Smooth muscle cell (in vitro differentiated cells): ENCODE data around the gene DEPP1. TPM values are rescaled to one million over a fixed set of nuclear protein-coding genes. Genes with fewer than 3 reads are reported as not detected.

Experiments
- DNase-seq: peaks from one replicate; lab custom pipeline; 2025; ENCODE audit not compliant: unreplicated experiment; lab: John Stamatoyannopoulos, UW
- H2AFZ ChIP-seq: fragments of 200-600 bp; sonication (generic); 2 replicates; pipeline ENCODE4 v1.6.0; 2016; ENCODE audit warnings: antibody characterized with exemption, low read depth, mild to moderate bottlenecking
- H3F3A ChIP-seq: fragments of 200-600 bp; sonication (generic); 2 replicates; pipeline ENCODE4 v1.6.0; 2017; ENCODE audit warnings: antibody characterized with exemption, low read depth
- H3K27ac ChIP-seq: fragments of 200-600 bp; sonication (generic); 2 replicates; pipeline ENCODE4 v1.5.1; 2016; ENCODE audit warnings: low read depth, mild to moderate bottlenecking
- H3K27me3 ChIP-seq: fragments of 200-600 bp; sonication (generic); 2 replicates; pipeline ENCODE4 v1.6.1; 2016; ENCODE audit warnings: low read depth, mild to moderate bottlenecking
- H3K36me3 ChIP-seq: fragments of 200-600 bp; sonication (generic); 2 replicates; pipeline ENCODE4 v1.5.1; 2016; ENCODE audit warnings: low read depth
- H3K4me1 ChIP-seq: fragments of 200-600 bp; sonication (generic); 2 replicates; pipeline ENCODE4 v1.5.1; 2016; ENCODE audit warnings: low read depth
- H3K4me2 ChIP-seq: fragments of 200-600 bp; sonication (generic); 2 replicates; pipeline ENCODE4 v1.6.0; 2016; ENCODE audit warnings: mild to moderate bottlenecking
- H3K4me3 ChIP-seq: fragments of 200-600 bp; sonication (generic); 2 replicates; pipeline ENCODE4 v1.5.1; 2016; ENCODE audit warnings: mild to moderate bottlenecking
- H3K79me2 ChIP-seq: fragments of 200-600 bp; sonication (generic); 2 replicates; pipeline ENCODE4 v1.6.0; 2016; ENCODE audit warnings: low read depth, mild to moderate bottlenecking
- H3K9ac ChIP-seq: fragments of 200-600 bp; sonication (generic); 2 replicates; pipeline ENCODE4 v1.6.0; 2016; ENCODE audit warnings: low read depth
- H3K9me3 ChIP-seq: fragments of 200-600 bp; sonication (generic); replicated peaks from 2 replicates; pipeline ENCODE4 v1.5.1; 2016; ENCODE audit warnings: low read depth
- H4K20me1 ChIP-seq: fragments of 200-600 bp; sonication (generic); 2 replicates; pipeline ENCODE4 v1.6.0; 2016; ENCODE audit warnings: low read depth
- WGBS: methylation state at CpG from one replicate; pipeline ENCODE4 v1.1.7; 2016; ENCODE audit warnings: low lambda C conversion rate; 5-methylcytosine and 5-hydroxymethylcytosine counted together
- polyA plus RNA-seq: library from polyadenylated mRNA; unstranded; fragments of >200 nt; fragmentation: Nextera tagmentation; extraction: Ambion mirVana; gene quantifications from 2 replicates; pipeline ENCODE4 v1.2.1, GENCODE V29; 2016
- total RNA-seq: library from RNA; depleted of rRNA; stranded (reverse); fragments of >200 nt; gene quantifications from 2 replicates; pipeline ENCODE4 v1.2.3, GENCODE V29; 2014
- TF ChIP-seq, protein P1 (sequence below): fragments of 200-600 bp; sonication (generic); IDR thresholded peaks from 2 replicates; pipeline ENCODE4 v1.5.1; 2017; ENCODE audit warnings: borderline replicate concordance, mild to moderate bottlenecking, antibody characterized with exemption; ENCODE audit not compliant: insufficient read depth, poor library complexity, severe bottlenecking

The DEPP1 gene
- total and polyA plus RNA-seq, 2 experiments from 2014 or later = 12.9 to 13.2 TPM

DNA sequence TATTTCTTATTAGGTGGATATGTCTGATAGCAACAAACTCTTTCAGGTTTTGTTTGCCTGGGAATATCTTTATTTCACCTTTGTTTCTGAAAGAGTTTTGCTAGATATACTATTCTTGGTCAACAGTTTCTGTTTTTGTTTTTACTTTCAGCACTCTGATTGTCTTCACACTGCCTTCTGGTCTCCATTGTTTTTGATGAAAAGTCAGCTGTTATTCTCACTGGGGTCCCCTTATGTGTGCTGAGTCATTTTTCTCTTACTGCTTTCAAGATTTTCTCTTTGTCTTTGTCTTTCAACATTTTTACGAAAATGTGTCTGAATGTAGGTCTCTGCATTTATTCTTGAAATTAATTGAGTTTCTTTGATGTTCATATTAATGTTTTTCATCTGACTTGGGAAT lies 34.3 kb downstream of the DEPP1 start:
- Histone ChIP-seq H3K36me3 (no peaks in the 10 kb centered on the region), H3K4me2 (no peak overlapping the region)
- TF ChIP-seq, protein P1, sequence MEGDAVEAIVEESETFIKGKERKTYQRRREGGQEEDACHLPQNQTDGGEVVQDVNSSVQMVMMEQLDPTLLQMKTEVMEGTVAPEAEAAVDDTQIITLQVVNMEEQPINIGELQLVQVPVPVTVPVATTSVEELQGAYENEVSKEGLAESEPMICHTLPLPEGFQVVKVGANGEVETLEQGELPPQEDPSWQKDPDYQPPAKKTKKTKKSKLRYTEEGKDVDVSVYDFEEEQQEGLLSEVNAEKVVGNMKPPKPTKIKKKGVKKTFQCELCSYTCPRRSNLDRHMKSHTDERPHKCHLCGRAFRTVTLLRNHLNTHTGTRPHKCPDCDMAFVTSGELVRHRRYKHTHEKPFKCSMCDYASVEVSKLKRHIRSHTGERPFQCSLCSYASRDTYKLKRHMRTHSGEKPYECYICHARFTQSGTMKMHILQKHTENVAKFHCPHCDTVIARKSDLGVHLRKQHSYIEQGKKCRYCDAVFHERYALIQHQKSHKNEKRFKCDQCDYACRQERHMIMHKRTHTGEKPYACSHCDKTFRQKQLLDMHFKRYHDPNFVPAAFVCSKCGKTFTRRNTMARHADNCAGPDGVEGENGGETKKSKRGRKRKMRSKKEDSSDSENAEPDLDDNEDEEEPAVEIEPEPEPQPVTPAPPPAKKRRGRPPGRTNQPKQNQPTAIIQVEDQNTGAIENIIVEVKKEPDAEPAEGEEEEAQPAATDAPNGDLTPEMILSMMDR = no peak

DNA sequence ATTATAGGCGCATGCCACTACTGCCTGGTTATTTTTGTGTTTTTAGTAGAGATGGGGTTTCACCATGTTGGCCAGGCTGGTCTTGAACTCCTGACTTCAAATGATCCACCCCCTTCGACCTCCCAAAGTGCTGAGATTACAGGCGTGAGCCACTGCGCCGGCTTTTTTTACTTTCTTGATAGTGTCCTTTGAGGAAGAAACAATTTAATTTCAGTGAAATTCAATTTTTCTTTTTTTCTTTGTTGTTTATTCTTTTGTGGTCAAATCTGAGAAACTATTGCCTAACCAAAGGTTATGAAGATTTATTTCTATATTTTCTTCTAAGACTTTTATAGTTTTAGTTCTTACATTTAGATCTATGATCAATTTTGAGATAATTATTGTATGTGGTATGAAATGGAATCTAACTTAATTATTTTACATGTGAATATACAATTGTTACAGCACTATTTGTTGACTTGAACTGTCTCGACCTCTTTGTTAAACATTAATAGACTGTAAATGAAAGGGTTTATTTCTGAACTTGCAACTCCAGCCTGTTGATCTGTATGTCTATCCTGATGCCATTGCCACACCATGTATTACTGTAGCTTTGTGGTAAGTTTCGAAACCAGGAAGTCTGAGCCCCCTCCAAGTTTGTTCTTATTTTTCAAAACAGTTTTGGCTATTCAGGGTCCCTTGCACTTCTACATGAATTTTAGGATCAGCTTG lies 38.8 kb downstream of the DEPP1 start:
- TF ChIP-seq, protein P1 = no peak
- Histone ChIP-seq H3K4me1 (no peaks in the 10 kb centered on the region), H3K4me3 (no peak overlapping the region), H3K9ac (no peak overlapping the region), H2AFZ (no peak overlapping the region), H3K4me2 (no peak overlapping the region), H3K27ac (no peak overlapping the region), H3K36me3 (no peaks in the 10 kb centered on the region), H3K27me3 (no peaks in the 10 kb centered on the region), H3F3A (no peaks in the 10 kb centered on the region), H3K79me2 (no peaks in the 10 kb centered on the region), H3K9me3 (peaks cover 8% of the 10 kb centered on the region), H4K20me1 (no peaks in the 10 kb centered on the region)
- WGBS = 90% methylated on average over 7 of the region's 7 CpGs
- no peak for DNase-seq

More for the DNA sequence above, 34.3 kb downstream of the DEPP1 start:
- Histone ChIP-seq H3K27ac (no peak overlapping the region), H3K4me3 (no peak overlapping the region), H4K20me1 (no peaks in the 10 kb centered on the region), H3K4me1 (no peaks in the 10 kb centered on the region), H3K9ac (no peak overlapping the region), H3F3A (no peaks in the 10 kb centered on the region), H2AFZ (no peak overlapping the region), H3K79me2 (no peaks in the 10 kb centered on the region), H3K9me3 (peaks cover 8% of the 10 kb centered on the region), H3K27me3 (no peaks in the 10 kb centered on the region)
- DNase-seq = no peak
- WGBS = 48% methylated on average over 1 of the region's 1 CpG

DNA sequence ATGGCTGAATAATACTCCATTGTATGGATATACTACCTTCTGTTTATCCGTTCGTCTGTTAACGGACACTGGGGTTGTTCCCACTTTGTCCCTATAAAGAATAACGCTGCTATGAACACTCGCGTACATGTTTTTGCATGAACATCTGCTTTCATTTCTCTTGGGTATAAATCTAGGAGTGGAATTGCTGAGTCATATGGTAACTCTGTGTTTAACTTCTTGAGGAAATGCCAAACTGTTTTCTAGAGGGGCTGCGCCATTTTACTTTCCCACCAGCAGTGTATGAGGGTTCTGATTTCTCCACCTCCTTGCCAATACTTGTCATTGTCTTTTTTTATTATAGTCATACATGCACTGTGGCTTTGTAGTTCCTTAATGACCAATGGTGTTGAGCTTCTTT lies 39.7 kb downstream of the DEPP1 start:
- no peaks in the 10 kb centered on the region for H3K4me1 ChIP-seq
- H3K36me3 ChIP-seq = no peaks in the 10 kb centered on the region
- no peak overlapping the region for H3K4me3 ChIP-seq
- peaks cover under 1% of the 10 kb centered on the region for H3K9me3 ChIP-seq
- no peaks in the 10 kb centered on the region for H3F3A ChIP-seq
- no peak overlapping the region for H3K9ac ChIP-seq
- no peaks in the 10 kb centered on the region for H3K79me2 ChIP-seq
- no peak for DNase-seq
- WGBS = 85% methylated on average over 7 of the region's 7 CpGs
- no peak overlapping the region for H3K4me2 ChIP-seq
- H3K27me3 ChIP-seq = no peaks in the 10 kb centered on the region
- no peak overlapping the region for H3K27ac ChIP-seq
- TF ChIP-seq, protein P1 = no peak
- H4K20me1 ChIP-seq = no peaks in the 10 kb centered on the region
- no peak overlapping the region for H2AFZ ChIP-seq
